Measurements from ENCODE around the gene SMPD3.

The SMPD3 gene

GRCh38 chr16:68371706-68372380 lies 76.5 kb downstream of the SMPD3 start:
- no peak for ATAC-seq (replicated peaks; ENCODE audit: extremely low read depth, poor library complexity, severe bottlenecking)
- DNase-seq (ENCODE audit: low spot score in 2 of 2) = no peak
- Mint-ChIP-seq H3K4me3 (no peak overlapping the region), H3K4me1 (peaks cover 50% of the 10 kb centered on the region), H3K9me3 (no peaks in the 10 kb centered on the region), H3K27ac (ENCODE audit: low read depth) (peak overlapping the region; percentile 38), H3K36me3 (ENCODE audit: insufficient read depth) (no peaks in the 10 kb centered on the region), H3K27me3 (no peaks in the 10 kb centered on the region)

DNA sequence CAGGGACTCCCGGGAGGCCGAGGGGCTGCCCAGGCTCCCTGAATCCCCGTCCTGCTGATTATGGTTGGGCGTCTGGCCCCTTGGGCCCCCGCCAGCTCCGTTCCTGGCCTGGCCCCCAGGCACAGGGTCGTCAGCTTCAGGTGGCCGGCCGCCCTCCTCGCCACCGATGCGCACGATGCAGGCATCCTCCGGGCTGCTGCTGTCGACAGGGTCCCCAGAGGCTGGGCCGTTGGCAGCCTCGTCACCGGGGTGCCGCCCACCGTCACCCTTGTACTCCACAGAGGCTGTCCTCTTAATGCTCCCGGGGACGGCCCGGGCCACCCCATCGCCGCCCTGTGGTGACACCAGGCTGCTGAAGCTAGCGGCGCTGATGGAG lies 77.0 kb downstream of the SMPD3 start:
- H3K4me3 Mint-ChIP-seq = peak overlapping the region; percentile 39
- H3K9me3 Mint-ChIP-seq = no peaks in the 10 kb centered on the region
- peaks cover 2% of the 10 kb centered on the region for H3K27me3 Mint-ChIP-seq

GRCh38 chr16:68370581-68371275 lies 77.6 kb downstream of the SMPD3 start:
- peak overlapping the region; percentile 70 for H3K27ac Mint-ChIP-seq (ENCODE audit: low read depth)
- ATAC-seq (replicated peaks; ENCODE audit: extremely low read depth, poor library complexity, severe bottlenecking) (peak; percentile 74), DNase-seq (ENCODE audit: low spot score in 2 of 2) (peak in 1 of 2 donors; percentile 50)
- H3K27me3 Mint-ChIP-seq = peaks cover 8% of the 10 kb centered on the region
- H3K4me3 Mint-ChIP-seq = peak overlapping the region; percentile 39
- H3K4me1 Mint-ChIP-seq = peaks cover 57% of the 10 kb centered on the region
- no peaks in the 10 kb centered on the region for H3K9me3 Mint-ChIP-seq
- no peaks in the 10 kb centered on the region for H3K36me3 Mint-ChIP-seq (ENCODE audit: insufficient read depth)

More for the DNA sequence above, 77.0 kb downstream of the SMPD3 start:
- Mint-ChIP-seq H3K4me1 (peaks cover 52% of the 10 kb centered on the region), H3K27ac (ENCODE audit: low read depth) (peak overlapping the region; percentile 70), H3K36me3 (ENCODE audit: insufficient read depth) (no peaks in the 10 kb centered on the region)
- no peak for ATAC-seq (replicated peaks; ENCODE audit: extremely low read depth, poor library complexity, severe bottlenecking)
- no peak for DNase-seq (ENCODE audit: low spot score in 2 of 2)

DNA sequence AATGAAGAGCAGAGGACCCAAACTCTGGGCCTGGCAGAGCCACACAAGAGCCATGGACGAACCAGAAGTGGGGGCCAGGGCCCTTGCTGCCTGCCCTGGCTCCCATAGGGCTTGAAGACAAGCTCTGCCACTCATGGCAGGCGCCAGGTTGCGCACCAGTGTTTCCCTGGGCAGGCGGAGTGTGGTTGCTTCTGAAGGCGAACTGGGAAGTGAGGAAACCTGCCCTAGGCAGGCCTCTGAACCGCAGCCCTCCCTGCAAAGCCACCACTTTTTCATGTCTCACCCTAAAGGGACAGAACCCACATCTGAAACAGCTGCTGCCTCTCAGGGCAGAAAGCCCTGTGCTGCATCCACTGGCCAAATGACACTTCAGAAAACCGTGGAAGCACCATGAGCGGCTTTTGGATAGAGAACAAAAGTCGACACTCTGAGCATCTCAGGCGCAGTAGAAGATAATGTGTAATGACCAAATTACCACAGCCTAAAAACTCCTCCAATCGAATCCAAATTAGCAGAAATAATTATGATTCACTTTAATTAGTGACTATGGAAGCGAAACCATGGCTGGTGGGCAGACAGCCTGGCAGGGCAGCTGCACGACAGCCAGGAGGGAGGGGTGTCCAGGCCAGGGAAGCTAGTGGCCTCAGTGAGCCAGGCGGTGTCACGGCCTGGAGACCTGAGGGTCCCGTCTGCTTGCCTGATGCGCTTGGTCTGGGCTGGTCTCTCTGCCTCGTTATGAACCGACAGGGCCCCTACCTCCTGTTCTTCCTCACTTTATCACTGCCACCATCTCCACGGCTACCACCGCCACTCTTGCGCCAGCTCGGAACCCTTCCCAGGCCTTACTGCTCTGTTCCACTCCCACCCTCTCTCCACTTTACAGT lies 78.4 kb downstream of the SMPD3 start:
- DNase-seq (ENCODE audit: low spot score in 2 of 2) = no peak
- Mint-ChIP-seq H3K4me3 (peak overlapping the region; percentile 60), H3K36me3 (ENCODE audit: insufficient read depth) (no peaks in the 10 kb centered on the region), H3K4me1 (peaks cover 59% of the 10 kb centered on the region), H3K9me3 (no peaks in the 10 kb centered on the region), H3K27me3 (peaks cover 8% of the 10 kb centered on the region), H3K27ac (ENCODE audit: low read depth) (no peak overlapping the region)
- ATAC-seq (replicated peaks; ENCODE audit: extremely low read depth, poor library complexity, severe bottlenecking) = peak; percentile 25

DNA sequence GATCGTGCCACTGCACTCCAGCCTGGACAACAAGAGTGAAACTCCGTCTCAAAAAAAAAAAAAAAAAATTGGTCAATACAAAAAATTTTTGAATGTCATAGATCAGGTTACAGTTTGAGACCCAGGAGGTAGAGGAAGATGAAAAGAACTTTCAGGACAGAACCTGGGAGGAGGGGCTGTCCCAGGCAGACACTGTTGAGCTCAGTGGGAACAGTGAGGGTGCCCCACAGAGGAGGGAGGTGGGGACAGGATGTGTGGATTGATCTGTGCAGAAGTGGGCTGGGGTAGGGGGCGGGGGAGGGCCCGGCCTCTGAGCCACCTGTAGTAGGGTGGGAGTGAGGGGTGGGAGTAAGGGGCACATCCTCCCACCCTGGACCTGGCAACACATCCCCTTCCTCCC lies 79.1 kb downstream of the SMPD3 start:
- Mint-ChIP-seq H3K27ac (ENCODE audit: low read depth) (no peak overlapping the region), H3K4me1 (peaks cover 59% of the 10 kb centered on the region), H3K36me3 (ENCODE audit: insufficient read depth) (no peaks in the 10 kb centered on the region), H3K27me3 (peaks cover 8% of the 10 kb centered on the region), H3K4me3 (peak overlapping the region; percentile 60), H3K9me3 (no peaks in the 10 kb centered on the region)
- ATAC-seq (replicated peaks; ENCODE audit: extremely low read depth, poor library complexity, severe bottlenecking) = no peak
- DNase-seq (ENCODE audit: low spot score in 2 of 2) = no peak

DNA sequence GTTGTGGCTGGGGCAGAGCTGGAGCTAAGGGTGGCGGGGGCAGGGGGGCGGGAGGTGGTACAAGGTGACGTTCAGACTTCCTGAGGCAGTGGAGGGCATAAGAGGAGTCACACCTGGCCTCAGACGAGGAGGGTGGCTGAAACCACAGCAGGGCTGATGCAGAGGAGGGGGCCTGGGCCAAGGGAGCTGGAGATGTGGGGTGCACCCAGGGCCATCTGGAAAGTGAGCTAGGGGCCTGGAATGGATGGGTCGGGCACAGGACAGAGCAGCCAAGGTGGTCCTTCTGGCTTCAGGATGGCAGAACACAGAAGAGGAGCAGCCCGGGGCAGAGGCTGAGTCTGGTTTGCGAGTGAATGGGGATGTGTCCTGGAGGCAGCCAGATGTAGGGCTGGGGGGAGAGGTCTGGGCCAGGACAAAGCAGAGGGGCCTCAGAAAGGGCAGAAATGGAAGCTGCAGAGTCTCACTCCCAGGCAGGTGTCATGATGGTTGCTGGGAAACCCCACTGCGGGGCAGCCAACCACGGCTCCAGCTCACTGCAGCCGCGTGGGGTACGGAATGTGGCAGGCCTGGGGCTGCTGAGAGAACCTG lies 79.9 kb downstream of the SMPD3 start:
- Mint-ChIP-seq H3K27ac (ENCODE audit: low read depth) (peak overlapping the region; percentile 80), H3K4me3 (peak overlapping the region; percentile 60), H3K36me3 (ENCODE audit: insufficient read depth) (no peaks in the 10 kb centered on the region), H3K9me3 (no peaks in the 10 kb centered on the region), H3K27me3 (peaks cover 8% of the 10 kb centered on the region), H3K4me1 (peaks cover 52% of the 10 kb centered on the region)
- no peak for ATAC-seq (replicated peaks; ENCODE audit: extremely low read depth, poor library complexity, severe bottlenecking)
- DNase-seq (ENCODE audit: low spot score in 2 of 2) = no peak

GRCh38 chr16:68367891-68368290 lies 80.4 kb downstream of the SMPD3 start:
- no peaks in the 10 kb centered on the region for H3K36me3 Mint-ChIP-seq (ENCODE audit: insufficient read depth)
- DNase-seq (ENCODE audit: low spot score in 2 of 2) (no peak), ATAC-seq (replicated peaks; ENCODE audit: extremely low read depth, poor library complexity, severe bottlenecking) (no peak)
- H3K27ac Mint-ChIP-seq (ENCODE audit: low read depth) = peak overlapping the region; percentile 80
- peaks cover 8% of the 10 kb centered on the region for H3K27me3 Mint-ChIP-seq
- peaks cover 48% of the 10 kb centered on the region for H3K4me1 Mint-ChIP-seq
- peak overlapping the region; percentile 60 for H3K4me3 Mint-ChIP-seq
- H3K9me3 Mint-ChIP-seq = no peaks in the 10 kb centered on the region

DNA sequence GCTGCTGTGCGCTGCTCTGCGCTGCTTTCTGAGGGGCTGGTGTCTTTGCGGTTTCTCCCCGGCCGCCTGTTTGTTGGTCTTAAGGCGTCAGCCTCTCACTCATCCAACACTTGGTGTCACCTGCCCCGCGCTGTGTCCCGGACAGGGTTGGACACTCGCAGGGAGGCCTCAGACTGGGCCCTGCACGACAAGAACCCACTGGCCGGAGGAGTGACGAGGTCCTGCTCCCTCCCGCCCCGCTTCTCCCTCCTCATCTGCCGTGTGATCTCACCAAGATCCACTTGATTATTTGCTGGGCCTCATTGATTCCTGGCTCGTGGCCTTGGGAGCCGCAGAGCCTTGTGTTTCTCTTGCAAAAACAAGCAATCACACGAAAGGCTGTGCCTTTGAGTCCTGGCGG lies 80.9 kb downstream of the SMPD3 start:
- no peak overlapping the region for H3K27ac Mint-ChIP-seq (ENCODE audit: low read depth)

DNA sequence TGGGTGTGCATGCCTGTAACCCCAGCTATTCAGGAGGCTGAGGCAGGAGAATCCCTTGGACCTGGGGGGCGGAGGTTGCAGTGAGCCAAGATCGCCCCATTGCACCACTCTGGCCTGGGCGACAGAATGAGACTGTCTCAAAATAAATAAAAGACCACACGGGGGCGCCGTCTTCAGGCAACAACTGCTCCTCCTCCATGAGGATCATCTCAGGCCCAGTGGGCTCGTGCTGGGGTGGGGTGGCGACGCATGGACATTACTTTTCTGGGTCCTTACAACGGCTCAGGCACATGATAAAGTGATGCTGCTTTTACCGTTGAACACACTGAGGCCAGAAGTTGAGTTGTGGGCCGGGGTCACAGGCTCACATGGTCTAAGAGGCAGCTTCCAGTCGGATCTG lies 81.3 kb downstream of the SMPD3 start:
- no peak for ATAC-seq (replicated peaks; ENCODE audit: extremely low read depth, poor library complexity, severe bottlenecking)
- Mint-ChIP-seq H3K9me3 (no peaks in the 10 kb centered on the region), H3K27me3 (peaks cover 8% of the 10 kb centered on the region), H3K36me3 (ENCODE audit: insufficient read depth) (no peaks in the 10 kb centered on the region), H3K4me1 (peaks cover 47% of the 10 kb centered on the region), H3K4me3 (no peak overlapping the region), H3K27ac (ENCODE audit: low read depth) (no peak overlapping the region)
- DNase-seq (ENCODE audit: low spot score in 2 of 2) = no peak

More for the DNA sequence above, 80.9 kb downstream of the SMPD3 start:
- peaks cover 8% of the 10 kb centered on the region for H3K27me3 Mint-ChIP-seq
- peaks cover 48% of the 10 kb centered on the region for H3K4me1 Mint-ChIP-seq
- H3K4me3 Mint-ChIP-seq = no peak overlapping the region
- H3K36me3 Mint-ChIP-seq (ENCODE audit: insufficient read depth) = no peaks in the 10 kb centered on the region
- no peak for ATAC-seq (replicated peaks; ENCODE audit: extremely low read depth, poor library complexity, severe bottlenecking)
- no peak for DNase-seq (ENCODE audit: low spot score in 2 of 2)
- H3K9me3 Mint-ChIP-seq = no peaks in the 10 kb centered on the region

DNA sequence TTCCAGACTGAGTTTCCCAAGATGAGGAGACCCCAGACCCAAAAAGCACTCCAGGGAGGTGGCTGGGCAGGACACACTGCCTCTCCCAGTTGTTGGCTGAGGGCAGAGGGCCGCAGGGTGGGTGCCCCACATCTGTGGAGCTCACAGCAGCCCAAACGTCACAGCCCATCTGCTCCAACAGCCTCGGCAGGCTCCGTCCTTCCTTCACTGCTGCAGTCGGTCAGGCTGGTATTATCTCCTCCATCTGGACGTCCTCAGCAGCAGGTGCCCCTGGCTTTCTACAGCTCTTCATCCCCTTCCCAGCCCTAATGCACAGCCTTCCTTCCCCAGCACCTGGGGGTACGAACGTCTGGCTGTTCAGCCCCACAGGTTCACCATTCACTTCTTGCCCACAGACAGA lies 82.2 kb downstream of the SMPD3 start:
- no peaks in the 10 kb centered on the region for H3K36me3 Mint-ChIP-seq (ENCODE audit: insufficient read depth)
- no peak overlapping the region for H3K4me3 Mint-ChIP-seq
- DNase-seq (ENCODE audit: low spot score in 2 of 2) (no peak), ATAC-seq (replicated peaks; ENCODE audit: extremely low read depth, poor library complexity, severe bottlenecking) (no peak)
- no peak overlapping the region for H3K27ac Mint-ChIP-seq (ENCODE audit: low read depth)
- peaks cover 8% of the 10 kb centered on the region for H3K27me3 Mint-ChIP-seq
- peaks cover 42% of the 10 kb centered on the region for H3K4me1 Mint-ChIP-seq
- H3K9me3 Mint-ChIP-seq = no peaks in the 10 kb centered on the region

DNA sequence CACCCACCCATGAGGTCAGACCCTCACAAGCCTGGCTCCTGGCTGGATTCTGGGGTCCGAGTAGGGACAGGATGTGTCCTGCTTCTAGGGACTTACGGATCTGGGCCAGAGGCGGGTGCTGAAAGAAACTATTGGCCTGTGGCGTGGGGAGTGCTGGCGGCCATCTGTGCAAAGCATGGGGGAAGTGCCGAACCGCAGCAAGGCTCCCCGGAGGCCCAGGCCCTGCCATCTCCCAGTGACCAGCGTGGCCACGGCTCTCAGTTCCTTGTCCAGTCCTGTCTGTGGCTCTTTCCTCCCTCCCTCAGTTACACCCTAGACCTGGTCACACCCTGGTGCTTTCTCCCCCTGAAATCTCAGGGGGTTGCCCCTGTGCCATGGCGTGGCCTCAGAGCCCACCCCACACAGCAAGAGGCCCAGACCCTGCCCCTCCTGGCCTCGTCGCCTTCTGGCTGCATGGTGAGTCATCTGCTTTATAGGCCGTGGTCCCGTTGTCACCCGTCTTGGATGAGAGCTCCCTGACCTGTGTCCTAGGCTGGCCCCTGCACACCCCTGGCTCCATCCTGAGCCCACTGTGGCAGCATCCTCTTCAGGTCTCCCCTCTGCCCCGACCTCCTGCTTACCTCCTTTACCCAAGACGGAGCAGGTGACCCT lies 83.0 kb downstream of the SMPD3 start:
- Mint-ChIP-seq H3K4me3 (no peak overlapping the region), H3K4me1 (peaks cover 41% of the 10 kb centered on the region), H3K36me3 (ENCODE audit: insufficient read depth) (no peaks in the 10 kb centered on the region), H3K27me3 (peaks cover 8% of the 10 kb centered on the region), H3K27ac (ENCODE audit: low read depth) (no peak overlapping the region), H3K9me3 (no peaks in the 10 kb centered on the region)
- DNase-seq (ENCODE audit: low spot score in 2 of 2) (no peak), ATAC-seq (replicated peaks; ENCODE audit: extremely low read depth, poor library complexity, severe bottlenecking) (no peak)

DNA sequence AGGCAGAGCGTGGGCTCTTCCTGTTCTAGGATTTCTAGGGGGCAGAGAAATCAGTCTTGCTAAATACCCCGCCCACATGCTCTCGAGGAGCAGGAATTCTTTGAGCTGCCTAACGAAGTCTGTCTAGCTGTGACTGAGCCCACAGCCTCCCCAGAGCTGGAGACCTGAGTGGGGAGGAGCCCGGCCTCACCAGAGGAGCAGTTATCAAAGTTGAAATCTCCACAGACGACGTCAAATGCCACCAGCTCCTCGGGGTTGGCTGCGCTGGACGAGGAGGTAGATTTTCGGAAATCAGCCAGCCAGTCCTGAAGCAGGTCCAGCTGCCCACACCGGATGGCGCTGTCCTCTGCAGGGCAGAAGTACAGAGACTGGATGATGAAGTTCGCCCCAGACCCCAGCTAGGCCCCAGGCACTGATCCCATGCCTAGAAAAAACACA lies 83.7 kb downstream of the SMPD3 start:
- no peak overlapping the region for H3K4me3 Mint-ChIP-seq
- H3K9me3 Mint-ChIP-seq = no peaks in the 10 kb centered on the region
- H3K27ac Mint-ChIP-seq (ENCODE audit: low read depth) = no peak overlapping the region
- H3K4me1 Mint-ChIP-seq = peaks cover 35% of the 10 kb centered on the region
- no peaks in the 10 kb centered on the region for H3K36me3 Mint-ChIP-seq (ENCODE audit: insufficient read depth)
- DNase-seq (ENCODE audit: low spot score in 2 of 2) (no peak), ATAC-seq (replicated peaks; ENCODE audit: extremely low read depth, poor library complexity, severe bottlenecking) (no peak)
- H3K27me3 Mint-ChIP-seq = peaks cover 8% of the 10 kb centered on the region
